Measurements from ENCODE around the gene SLC2A5.

The SLC2A5 gene

DNA sequence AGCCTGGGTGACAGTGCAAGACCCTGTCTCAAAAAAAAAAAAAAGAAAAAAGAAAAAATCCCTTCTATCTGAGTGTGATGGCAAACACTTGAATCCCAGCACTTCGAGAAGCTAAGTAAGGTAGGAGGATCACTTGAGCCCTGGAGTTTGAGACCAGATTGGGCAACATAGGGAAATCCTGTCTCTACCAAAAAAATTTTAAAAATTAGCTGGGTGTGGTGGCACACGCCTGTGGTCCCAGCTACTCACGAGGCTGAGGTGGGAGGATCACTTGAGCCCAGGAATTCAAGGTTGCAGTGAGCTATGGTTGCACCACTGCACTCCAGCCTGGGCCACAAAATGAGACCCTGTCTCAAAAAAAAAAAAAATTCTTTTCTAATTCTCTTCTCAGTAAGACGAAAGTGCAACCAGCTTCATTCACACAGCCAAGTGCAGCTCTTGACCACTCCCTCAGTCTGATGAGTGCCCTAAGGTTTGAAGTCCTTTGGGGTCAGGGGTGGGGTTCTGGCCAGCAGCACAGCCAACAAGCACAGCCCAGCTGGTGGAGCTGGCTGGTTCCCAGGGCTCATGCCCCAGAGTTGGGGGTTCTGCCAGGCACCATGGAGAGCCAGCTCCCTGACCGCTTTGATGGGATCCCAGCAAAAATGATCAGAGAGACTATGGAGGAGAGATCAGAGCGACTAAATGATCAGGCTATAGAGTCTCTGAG is 8.0 kb downstream of the SLC2A5 start:
- DNase-seq = no peak

DNA sequence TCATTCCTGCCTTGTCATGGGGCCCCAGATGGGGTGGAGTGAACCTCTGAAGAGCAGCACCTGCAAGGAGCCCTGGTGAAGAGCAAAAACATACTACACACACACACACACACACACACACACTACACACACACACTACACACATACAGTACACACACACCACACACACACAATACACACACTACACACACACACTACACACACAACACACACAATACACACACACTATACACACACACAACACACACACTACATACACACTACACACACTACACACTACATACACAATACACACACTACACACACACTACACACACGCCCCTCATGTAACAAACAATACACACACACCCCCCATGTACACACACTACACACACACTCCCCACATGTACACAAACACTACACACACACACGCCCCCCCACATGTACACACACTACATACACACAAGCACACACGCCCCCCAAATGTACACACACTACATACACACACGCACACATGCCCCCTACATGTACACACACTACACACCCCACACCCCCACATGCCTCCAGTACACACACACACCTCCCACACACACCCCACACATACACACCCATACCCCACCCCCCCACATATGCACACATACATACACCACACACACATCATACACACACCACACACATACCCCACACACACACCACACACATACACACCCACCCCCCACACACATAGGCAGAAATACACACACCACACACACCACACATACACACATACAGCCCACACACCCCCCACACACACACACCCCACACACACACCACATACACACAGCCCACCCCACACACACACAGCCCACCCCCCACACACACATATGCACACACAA is 9.3 kb downstream of the SLC2A5 start:
- DNase-seq = no peak

DNA sequence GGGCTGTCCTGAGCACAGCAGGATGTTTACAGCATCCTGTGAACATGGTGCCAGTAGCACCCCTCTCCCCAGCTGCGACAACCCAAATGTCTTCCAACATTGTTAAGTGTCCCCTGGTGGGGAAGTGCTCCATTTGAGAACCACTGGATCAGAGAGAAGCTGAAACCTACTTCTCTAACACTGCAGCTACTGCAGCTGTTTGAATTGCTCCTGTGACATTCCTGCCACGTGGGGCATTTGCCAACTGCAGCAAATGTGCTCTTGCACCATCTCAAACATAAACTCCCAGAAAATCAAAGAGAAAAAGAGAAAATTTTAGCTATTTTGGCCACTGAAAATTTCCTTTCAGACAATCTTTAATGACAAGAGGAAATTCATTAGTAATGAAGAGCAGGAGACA is 11.0 kb downstream of the SLC2A5 start:
- DNase-seq = no peak

DNA sequence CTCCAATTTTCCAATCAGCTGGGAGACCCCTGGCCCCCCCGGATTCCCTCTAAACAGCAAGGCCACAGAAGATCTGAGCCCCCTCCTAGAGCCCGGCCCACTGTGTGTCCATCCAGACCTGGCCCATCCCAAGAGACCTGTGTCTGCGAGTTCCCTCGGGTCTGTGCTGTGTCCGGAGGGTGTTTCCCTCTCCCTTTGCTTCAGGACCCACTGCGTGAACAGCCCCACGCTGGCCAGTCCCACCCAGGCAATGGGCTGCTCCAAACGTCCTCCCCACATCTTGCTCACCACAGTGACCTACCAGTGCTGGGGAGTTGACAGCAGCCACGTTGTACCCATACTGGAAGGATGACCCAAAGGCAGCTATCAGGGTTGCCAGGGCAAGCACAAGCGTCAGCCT is 11.6 kb downstream of the SLC2A5 start:
- no peak for DNase-seq

DNA sequence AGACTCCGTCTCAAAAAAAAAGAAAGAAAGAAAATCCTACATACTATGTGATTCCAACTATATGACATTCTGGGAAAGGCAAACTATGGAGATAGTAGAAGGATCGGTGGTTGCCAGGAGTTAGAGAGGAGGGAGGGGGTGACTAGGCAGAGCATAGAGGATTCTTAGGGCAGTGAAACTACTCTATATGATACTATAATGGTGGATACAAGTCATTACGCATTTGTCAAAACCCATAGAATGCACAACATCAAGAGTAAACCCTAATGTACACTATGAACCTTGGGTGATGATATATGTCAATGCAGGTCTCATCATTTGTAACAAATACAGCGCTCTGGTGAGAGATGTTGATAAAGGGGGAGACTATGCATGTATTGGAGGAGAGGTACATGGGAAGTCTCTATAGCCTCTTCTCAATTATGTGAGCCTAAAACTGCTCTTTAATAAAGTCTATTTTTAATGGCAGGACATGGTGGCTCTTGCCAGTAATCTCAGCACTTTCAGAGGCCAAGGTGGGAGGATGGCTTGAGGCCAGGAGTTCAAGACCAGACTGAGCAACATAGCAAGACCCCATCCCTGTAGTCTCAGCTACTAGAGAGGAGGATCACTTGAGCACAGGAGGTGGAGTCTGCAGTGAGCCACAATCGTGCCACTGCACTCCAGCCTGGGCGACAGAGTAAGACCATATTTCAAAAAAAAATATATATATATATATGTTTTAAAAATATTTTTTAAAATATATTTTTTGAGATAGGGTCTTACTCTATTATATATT is 17.0 kb downstream of the SLC2A5 start:
- no peak for DNase-seq

DNA sequence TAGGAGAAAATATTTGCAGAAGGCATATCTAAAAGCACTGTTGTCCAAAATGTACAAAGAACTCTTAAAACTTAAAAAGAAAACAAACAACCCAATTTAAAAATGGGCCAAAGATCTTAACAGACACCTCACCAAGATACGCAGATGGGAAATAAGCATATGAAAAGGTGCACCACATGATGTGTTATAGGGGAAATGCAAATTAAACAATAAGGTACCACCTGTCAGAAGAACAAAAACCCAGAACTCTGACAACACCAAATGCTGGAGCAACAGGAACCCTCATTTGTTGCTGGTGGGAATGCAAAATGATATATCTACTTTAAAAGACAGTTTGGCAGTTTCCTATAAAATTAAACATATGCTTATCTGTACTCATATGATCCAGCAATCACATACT is 18.1 kb downstream of the SLC2A5 start:
- DNase-seq = no peak

DNA sequence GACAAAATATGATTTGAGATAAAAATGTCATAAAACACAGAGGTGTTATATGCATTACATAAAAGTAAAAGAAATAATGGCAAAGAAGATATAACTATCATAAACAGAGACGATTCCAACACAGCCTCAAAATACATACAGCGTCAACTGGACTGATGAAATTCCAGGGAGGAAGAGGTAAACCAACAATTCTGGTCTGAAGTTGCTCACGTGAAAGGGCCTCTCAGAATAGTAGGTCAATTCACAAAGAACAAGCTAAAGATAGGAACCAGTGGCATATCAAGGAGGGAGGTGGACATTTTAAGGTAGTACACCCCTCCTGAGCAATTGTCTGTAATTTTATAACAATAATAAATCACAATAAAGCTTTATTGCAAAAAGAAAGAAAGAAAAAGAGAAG is 18.6 kb downstream of the SLC2A5 start:
- no peak for DNase-seq

DNA sequence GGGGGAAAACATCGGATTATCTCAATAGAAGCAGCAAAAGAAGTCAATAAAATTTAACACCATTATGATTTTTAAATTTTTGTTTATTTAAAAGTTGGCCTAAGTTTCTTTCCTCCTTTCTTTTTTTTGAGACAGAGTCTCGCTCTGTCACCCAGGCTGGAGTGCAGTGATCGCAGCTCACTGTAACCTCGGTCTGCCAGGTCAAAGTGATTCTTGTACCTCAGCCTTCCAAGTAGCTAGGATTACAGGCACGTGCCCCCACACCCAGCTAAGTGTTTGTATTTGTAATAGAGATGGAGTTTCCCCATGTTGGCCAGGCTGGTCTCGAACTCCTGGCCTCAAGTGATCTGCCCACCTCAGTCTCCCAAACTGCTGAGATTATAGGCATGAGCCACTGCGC is 20.9 kb downstream of the SLC2A5 start:
- no peak for DNase-seq

DNA sequence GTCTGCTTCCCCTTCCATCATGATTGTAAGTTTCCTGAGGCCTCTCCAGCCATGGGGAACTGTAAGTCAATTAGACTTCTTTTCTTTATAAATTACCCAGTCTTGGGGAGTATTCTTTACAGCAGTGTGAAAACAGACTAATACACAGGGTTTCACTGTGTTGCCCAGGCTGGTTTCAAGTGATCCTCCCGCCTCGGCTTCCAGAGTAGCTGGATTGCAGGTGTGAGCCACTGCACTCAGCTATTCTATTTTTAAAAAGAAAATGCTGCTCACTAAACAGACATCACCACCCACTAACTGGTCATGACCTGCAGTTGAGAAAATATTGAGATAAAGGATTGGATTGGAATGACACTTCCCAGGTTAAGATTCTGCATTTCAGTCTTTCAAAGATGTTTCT is 22.4 kb downstream of the SLC2A5 start:
- no peak for DNase-seq

DNA sequence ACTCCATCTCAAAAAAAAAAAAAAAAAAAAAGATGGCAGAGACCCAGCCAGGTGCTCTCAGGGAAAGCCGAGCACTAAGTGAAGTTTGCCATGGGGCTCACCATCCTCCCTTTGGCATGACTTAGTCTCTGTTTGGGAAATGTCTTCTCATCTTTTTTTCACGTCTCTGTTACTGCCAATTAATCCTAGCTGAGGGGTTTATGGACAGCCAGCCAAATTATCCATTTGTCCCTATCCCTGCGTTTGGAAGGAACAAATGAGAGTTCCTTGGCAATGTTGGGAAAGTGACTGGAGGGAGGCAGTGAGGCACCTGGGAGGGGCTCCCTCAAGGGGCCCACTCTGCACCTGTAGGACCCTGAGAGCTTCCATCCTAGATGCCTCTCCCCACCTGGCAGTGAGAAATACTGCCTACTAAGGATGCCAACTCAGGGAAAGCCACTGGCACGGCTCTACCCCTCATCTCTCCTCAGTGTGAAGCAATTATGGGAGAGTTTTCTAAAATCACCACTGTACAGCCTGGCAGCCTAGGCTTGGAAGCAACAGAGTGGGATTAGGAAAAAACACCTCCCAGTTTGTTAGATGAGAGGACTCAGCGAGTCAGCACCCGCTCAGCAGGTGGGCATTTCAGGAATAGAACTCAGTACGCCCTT is 23.4 kb downstream of the SLC2A5 start:
- DNase-seq = no peak

DNA sequence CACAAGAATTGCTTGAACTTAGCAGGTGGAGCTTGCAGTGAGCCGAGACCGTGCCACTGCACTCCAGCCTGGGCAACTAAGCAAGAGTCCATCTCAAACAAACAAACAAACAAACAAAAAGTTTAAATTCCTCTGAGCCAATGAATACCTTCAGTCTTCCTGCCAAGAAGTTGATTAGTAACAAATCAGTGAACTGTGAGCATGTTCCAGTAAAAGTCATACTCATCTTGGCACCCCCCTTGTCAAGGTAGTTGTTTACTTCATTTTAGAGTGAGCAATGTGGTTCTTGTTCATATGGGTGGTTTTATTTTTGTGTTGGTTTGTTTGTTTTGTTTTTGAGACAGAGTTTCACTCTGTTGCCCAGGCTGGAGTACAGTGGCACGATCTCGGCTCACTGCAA is 25.2 kb downstream of the SLC2A5 start:
- DNase-seq = no peak

DNA sequence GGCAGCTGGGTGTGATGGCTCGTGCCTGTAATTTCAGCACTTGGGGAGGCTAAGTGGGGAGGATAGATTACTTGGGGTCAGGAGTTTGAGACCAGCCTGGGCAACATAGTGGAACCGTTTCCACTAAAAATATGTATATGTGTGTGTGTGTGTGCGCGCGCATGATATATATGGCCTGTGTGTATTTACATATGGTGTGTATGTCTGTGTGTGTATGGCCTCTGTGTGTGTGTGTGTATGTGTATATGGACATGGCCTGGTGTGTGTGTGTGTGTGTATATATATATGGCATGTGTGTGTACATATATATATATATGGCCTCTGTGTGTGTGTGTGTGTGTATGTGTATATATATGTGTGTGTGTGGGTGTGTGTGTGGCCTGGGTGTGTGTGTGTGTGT is 27.2 kb downstream of the SLC2A5 start:
- no peak for DNase-seq

DNA sequence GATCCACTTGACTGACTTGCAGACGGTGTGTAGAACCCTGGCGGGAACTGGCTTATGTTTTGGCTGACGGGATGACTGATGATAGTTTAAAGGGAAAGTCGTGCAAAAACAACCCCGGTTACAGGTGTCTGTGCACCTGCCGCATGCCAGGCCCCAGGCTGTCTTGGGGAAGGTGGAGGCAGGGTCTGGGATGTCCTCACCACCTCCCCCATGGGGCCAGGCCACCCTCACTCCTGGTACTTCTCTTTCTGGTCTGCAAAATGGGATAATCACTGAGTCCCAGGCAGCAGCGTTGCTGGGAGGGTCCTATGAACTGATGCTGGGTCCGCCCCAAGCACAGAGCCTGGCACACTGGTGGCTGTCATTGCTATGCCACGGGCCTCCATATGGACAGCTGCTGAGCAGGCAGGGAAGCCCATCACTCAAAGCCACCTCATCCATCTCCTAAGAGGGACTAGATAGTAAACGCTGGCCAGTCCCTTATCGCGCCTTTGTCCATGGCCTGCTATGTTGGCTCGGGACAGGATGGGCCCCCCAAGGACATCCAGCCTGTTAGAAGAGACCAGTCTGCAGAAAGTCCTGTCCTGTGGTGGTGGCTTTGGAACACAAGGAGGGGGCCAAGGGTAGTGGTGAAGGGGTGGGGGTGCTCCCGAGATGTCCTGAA is 28.2 kb downstream of the SLC2A5 start:
- DNase-seq = no peak

DNA sequence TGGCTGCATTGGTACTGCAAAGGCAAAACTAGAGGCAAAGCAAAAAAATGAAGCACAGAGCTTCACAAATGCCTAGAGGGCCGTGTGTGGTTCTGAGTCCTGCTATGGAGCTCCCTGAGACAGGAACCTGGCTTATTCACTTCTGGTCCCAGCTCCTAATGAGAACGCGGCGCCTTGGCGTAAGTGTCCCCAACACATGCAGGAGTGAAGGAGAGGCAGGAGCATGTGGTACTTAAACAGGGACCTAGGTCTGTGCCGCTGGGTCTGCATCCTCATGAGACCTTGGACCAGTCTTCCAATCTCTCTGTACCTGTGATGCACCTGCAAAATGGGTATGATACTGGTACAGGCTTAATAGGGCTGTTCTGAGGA is 28.8 kb downstream of the SLC2A5 start:
- no peak for DNase-seq

DNA sequence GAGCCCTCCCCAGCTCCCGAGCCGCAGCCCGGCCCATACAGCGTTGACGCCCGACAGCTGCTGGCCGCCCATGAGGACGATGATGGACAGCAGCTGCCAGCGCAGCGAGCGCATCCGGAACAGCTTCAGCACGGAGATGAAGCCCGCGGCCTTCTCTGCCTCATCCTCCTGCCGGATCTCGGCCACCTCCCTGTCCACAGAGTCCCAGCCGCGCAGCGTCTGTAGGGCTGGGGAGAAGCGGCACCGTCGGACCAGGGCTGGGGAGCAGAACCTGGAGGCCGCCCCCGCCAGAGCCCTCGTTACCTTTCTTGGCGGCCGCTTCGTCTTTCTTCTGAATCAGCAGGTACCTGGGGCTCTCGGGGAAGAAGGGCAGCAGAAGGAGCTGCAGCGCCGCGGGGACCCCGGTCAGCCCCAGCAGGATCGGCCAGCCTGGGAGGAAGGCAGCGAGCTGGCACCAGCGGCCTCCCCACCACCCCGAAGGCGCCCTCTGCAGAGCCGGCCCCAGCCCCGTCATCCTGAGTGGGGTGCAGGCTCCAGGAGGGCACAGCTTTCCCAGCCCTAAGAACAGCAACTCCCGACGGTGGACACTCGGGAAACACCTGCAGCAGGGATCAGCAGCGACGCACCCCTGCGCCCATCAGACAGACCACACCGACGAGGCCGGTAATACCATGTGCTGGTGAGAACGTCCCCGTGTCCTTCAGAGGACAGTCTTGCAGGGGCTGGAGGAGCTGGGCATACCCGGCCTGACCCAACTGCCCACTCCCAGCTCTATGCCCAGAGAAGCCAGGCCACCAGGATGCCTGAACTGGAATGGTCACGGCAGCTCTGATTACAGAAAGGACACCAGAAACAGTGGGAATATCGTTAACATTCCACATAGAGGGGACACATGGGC is 29.4 kb downstream of the SLC2A5 start:
- DNase-seq = no peak

DNA sequence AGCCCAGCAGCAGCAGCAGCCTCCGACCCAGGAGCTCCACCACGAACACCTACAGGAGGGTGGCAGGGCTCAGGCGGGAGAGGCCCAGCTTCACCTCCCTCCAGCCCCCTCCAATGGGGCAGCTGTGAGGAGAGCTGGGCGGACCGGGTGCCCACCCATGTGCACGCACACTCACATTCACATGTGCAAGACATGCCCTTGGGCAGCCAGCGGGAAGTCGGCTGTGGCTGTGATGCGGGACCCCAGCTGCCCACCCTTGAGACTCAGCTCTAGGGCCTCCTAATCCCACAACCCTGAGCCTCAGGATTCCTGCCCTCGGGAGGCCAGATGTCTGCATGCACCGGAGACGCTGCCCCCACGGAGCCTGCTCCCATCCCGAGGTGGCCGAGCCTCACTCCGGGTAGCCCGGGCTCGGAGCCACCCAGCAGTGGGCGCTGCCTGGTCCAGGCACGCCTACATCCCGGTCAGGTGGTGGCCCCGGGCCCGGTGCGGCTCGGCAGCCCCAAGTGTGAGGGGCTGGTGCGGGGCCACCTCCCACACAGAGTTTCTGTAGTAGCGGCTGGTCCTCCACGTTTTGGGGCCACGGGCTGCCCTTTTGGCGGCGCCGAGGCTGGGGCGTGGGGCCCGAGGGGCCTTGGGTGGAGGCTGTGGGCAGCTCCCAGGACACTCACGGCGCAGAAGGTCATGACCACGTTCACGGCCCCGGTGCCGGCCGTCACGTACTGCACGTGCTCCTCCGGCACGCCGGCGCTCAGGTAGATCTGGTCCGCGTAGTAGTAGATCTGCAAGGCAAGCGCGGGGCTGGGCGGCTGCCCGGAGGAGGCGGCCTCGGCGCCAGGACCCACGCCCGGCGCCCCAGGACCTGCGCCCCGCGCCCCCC is 30.3 kb downstream of the SLC2A5 start:
- no peak for DNase-seq

DNA sequence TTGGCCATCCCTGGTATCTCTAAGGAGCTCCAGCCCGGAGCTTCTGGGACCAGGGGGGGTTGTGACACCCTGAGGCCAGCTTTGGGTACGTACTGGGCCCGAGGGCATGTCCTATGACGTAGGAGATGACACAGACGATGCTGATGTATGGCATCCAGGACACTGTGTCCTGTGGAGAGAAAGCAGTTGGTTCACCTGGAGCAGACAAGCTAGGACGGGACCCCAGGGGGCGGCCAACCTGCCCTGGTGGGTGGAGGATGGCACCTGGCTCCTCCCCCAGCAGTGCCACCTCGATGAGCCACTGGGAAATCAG is 31.1 kb downstream of the SLC2A5 start:
- no peak for DNase-seq

DNA sequence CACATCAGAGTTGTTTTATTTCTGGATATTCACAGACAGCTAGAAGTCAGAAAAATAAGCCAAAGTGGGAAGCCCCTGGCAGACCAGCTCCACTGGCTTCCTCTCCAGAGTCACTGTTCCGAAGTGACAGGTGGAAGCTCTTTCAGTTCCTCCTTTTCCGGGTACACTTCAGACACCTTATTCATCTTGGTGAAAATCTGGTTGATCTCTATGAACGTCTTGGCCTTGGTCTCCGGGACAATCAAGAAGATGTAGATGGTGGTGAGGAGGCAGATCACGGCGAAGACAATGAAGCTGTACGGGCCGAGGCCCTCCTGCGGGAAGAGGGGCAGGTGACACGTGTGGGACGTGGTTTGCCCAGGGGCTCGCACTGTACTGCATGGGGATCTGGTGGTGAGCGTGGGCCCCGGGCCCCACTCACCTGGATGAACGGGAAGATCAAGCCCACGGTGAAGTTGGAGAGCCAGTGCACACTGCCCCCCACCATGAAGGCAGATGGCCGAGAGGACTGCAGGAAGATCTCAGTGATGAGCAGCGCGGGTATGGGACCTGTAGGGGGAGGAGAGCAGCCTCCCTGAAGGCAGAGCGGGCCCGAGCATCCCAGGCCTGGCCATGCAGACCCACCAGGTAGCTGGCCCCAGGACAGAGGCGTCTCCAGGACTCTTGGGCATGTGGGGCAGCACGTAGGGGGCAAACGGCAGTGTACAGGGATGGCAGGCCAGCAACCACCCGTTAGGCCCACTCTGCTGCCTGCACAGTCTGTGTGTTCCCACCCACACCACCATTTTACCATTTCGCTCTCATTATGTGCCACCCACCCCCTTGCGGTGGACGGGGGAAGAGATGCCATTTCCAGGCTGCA is 31.7 kb downstream of the SLC2A5 start:
- DNase-seq = no peak

DNA sequence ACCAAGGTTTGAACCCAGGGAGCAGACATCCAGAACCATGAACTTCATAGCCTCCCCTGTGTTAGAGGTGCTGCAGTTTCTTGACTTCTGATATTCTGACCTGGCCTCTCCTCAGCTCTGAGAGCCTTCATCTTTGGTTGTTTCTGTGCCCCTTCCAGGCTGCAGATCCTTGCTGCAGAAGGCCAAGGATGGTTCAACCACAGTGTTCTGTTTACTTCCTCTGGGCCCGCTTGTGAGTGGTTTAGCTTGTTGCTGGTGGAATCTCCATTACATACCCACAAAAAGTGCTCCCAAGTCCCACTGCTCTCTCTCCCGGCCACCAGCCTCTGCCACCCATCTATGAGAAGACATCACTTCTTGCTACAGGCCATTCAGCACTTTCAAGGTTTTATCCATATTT is 34.2 kb downstream of the SLC2A5 start:
- no peak for DNase-seq

DNA sequence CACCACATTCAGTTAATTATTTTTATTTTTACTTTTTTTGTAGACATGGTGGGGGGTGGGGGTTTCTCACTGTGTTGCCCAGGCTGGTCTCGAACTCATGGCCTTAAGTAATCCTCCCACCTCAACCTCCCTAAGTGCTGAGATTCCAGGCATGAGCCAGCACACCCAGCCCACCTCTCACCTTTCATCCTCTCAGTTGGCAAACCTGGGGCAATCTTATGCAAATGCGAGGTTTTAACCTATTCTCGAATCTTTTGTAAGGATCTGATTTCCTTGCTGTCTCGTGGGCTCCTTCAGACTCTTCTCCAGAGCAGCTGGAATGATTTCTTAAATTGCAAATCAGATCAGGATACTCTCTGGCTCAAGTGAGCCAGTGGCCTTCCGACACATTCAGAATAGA is 36.1 kb downstream of the SLC2A5 start:
- no peak for DNase-seq

Data from SHP77 (cell line).